ENCODE measurements around the gene MGA.

The MGA gene

DNA sequence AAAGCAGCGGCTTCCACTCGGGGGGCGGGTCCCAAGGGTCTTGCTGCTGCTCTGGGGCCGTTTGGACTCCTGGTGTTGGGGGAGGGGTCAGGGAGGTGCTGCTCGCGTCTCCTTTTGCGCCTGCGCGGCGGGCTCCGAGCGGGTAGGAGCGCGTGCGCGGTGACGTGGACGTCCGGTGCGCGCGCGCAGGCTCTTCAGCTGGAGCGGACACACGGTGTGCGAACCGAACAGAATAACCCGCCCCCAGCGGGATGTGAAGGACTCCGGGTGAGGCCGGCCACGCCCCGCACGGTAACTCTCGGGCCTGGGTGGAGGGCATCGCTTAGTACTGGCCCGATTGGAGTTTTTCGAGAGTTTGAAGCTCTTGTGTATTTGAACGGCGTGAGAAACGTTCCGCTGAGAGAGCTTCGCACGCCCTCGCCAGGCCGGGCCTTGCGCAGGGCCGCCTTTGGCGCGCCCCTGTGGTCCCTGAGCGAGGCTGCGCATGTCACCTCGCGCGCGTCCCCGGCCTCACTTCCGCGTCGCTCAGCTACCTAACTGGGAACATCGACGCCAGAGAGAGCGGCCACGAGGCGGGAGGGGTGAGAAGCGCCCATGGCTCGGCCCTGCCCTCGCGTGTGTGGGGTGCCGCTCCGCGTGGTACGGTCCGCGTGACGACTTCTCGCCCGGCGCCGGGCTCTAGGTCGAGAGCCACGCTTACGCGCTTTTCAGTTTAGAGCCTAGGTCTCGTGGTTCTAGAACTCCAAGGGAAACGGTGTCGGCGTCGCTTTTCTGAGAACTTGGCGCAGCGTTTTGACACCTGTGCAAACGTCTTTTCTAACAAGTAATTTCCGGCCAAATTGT lies at the start of gene MGA:
MGA (plus strand) TSS at position 171 of the 843 bp plus-strand sequence.
- Histone ChIP-seq H3K27me3 (ENCODE audit: insufficient read depth, low read length) (no peaks in the 10 kb centered on the region), H3K4me3 (ENCODE audit: low read length) (peak within 1 kb of the TSS; percentile 63), H3K4me1 (ENCODE audit: insufficient read depth, low read length) (peaks cover 21% of the 10 kb centered on the region), H3K36me3 (ENCODE audit: insufficient read depth, low read length) (no peaks in the 10 kb centered on the region), H2AFZ (ENCODE audit: low read depth, low read length) (peak within 1 kb of the TSS; percentile 49), H3K9me3 (ENCODE audit: low read length) (no peaks in the 10 kb centered on the region)

DNA sequence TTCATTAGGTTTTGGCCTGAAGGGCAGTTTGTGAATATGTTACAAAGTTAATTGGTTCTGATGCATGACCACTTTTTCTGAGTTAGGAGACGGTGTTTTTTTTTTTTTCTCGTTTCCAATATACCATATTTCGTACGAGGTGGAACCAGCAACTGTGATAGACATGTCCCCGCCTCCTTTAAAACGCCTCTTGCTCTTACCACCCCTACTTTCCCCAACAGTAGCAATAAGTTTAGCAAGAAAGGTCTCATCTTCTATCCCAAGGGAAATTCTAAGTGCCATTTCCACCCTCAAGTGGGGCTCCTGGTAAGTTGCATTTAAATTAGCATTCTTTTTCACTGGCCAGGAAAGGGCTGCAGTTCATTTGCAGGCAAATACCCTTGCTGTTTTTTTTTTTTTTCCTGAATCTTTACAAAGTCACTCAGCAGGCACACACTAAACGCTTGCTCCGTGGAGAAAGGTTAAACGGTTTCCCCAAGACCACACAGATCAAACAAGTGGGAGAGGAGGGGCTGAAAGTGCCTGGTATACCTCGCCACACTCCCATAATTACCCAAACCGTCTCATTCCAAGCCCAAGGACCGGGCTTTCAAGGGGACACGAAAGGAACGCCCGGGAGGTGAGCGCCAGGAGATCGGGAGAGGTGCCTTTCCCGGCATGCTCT lies 39.5 kb upstream of the MGA start:
- peak overlapping the region; percentile 71 for H3K4me3 ChIP-seq (ENCODE audit: low read length)
- peaks cover 2% of the 10 kb centered on the region for H3K9me3 ChIP-seq (ENCODE audit: low read length)
- no peaks in the 10 kb centered on the region for H3K36me3 ChIP-seq (ENCODE audit: insufficient read depth, low read length)
- peaks cover 5% of the 10 kb centered on the region for H3K4me1 ChIP-seq (ENCODE audit: insufficient read depth, low read length)
- H2AFZ ChIP-seq (ENCODE audit: low read depth, low read length): peak overlapping the region; percentile 91
- no peaks in the 10 kb centered on the region for H3K27me3 ChIP-seq (ENCODE audit: insufficient read depth, low read length)

DNA sequence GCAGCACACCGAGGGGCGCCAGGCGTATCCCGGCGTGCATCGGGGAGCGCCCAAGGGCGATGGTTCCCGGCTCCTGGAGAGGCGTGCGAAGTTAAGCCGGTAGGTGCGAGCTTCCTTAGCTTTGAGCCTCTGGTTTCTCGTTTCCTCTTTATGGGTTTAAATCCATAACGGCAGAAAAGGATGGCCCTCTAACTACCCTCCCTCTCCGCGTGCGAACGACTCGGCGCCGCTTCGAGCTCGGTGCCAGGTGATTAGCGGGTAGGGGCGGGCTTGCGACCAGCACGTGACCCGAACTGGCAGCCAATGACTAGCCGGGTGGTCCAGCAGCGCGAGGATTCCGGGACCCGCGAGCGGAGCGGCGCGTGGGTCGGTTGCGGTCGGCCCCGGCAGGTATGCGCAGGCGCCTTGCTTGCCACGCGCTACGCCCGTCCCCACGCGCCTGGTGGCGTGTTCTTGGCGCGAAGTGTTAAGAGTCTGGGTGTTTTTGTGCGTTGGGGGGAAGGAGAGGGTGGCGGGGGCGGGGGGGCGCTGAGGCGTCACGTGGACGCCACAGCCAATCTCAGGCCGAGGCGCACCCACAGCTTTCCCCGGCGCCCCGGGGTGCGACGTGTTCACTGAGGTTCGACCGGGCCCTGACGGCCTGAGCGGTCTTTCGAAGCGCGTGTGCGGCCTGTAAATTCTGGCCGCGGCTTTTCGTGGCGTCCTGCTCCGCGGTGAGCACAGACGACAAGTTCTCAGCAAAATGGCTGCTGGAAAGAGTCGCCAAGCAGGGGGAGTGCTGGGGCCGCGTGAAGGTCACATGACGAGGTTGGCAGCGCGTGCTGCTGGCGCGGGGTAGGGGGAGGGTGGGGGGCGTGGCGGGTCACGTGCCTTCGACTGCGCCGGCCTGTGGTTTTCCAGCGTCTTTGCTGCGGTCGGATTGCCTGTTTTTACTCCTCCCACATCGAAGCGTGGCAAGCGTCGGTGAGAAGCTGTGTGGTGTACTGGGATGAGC lies 38.7 kb upstream of the MGA start:
- peaks cover 5% of the 10 kb centered on the region for H3K4me1 ChIP-seq (ENCODE audit: insufficient read depth, low read length)
- H2AFZ ChIP-seq (ENCODE audit: low read depth, low read length): peak overlapping the region; percentile 91
- no peaks in the 10 kb centered on the region for H3K36me3 ChIP-seq (ENCODE audit: insufficient read depth, low read length)
- H3K4me3 ChIP-seq (ENCODE audit: low read length): peak overlapping the region; percentile 71
- peaks cover 2% of the 10 kb centered on the region for H3K9me3 ChIP-seq (ENCODE audit: low read length)
- no peaks in the 10 kb centered on the region for H3K27me3 ChIP-seq (ENCODE audit: insufficient read depth, low read length)

GRCh38 chr15:41622901-41623300 lies 37.3 kb upstream of the MGA start:
- H3K36me3 ChIP-seq (ENCODE audit: insufficient read depth, low read length): no peaks in the 10 kb centered on the region
- H3K9me3 ChIP-seq (ENCODE audit: low read length): no peaks in the 10 kb centered on the region
- H3K4me1 ChIP-seq (ENCODE audit: insufficient read depth, low read length): peaks cover 5% of the 10 kb centered on the region
- H3K27me3 ChIP-seq (ENCODE audit: insufficient read depth, low read length): no peaks in the 10 kb centered on the region
- no peak overlapping the region for H2AFZ ChIP-seq (ENCODE audit: low read depth, low read length)
- no peak overlapping the region for H3K4me3 ChIP-seq (ENCODE audit: low read length)

- H3K4me3 ChIP-seq (ENCODE audit: low read length): no peak overlapping the region
- H3K27me3 ChIP-seq (ENCODE audit: insufficient read depth, low read length): no peaks in the 10 kb centered on the region
- H2AFZ ChIP-seq (ENCODE audit: low read depth, low read length): no peak overlapping the region
- H3K36me3 ChIP-seq (ENCODE audit: insufficient read depth, low read length): no peaks in the 10 kb centered on the region
- H3K4me1 ChIP-seq (ENCODE audit: insufficient read depth, low read length): peaks cover 6% of the 10 kb centered on the region
- H3K9me3 ChIP-seq (ENCODE audit: low read length): no peaks in the 10 kb centered on the region
Measured at GRCh38 chr15:41627203-41627602, 33.0 kb upstream of the MGA start.

GRCh38 chr15:41629463-41629862 lies 30.7 kb upstream of the MGA start:
- Histone ChIP-seq H3K27me3 (ENCODE audit: insufficient read depth, low read length) (no peaks in the 10 kb centered on the region), H3K4me1 (ENCODE audit: insufficient read depth, low read length) (peaks cover 6% of the 10 kb centered on the region), H3K9me3 (ENCODE audit: low read length) (no peaks in the 10 kb centered on the region), H3K36me3 (ENCODE audit: insufficient read depth, low read length) (no peaks in the 10 kb centered on the region), H2AFZ (ENCODE audit: low read depth, low read length) (no peak overlapping the region), H3K4me3 (ENCODE audit: low read length) (no peak overlapping the region)

GRCh38 chr15:41629883-41630282 lies 30.3 kb upstream of the MGA start:
- no peak overlapping the region for H3K4me3 ChIP-seq (ENCODE audit: low read length)
- H3K9me3 ChIP-seq (ENCODE audit: low read length): no peaks in the 10 kb centered on the region
- no peaks in the 10 kb centered on the region for H3K36me3 ChIP-seq (ENCODE audit: insufficient read depth, low read length)
- no peak overlapping the region for H2AFZ ChIP-seq (ENCODE audit: low read depth, low read length)
- H3K4me1 ChIP-seq (ENCODE audit: insufficient read depth, low read length): peaks cover 6% of the 10 kb centered on the region
- no peaks in the 10 kb centered on the region for H3K27me3 ChIP-seq (ENCODE audit: insufficient read depth, low read length)

DNA sequence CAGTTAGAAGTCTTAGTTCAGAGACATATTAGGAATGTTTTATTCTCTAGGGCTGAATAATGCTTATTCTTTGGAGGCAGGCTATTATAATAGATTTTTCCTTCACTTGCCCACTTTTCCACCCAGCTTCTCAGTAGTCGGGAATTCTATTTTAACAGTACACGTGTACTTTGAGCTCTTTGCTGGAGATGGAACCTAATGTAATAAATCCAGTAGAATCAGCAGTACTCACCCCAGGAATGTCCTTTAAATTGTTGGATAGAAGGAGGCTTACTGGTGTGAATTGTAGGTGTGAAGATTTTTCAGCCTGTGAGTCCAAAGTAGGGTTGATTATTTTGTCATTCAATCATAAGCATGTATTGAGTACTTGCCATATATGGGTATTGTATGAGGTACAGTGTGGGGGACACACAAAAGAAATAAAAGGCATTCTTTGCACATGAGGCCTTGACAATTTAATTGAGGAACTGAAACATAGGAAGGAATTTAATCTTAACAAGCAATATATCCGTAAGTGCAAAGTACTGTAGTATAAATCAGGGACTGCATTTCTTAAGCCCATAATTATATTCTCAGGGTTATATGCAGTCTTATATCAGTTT lies 29.5 kb upstream of the MGA start:
- Histone ChIP-seq H3K36me3 (ENCODE audit: insufficient read depth, low read length) (no peaks in the 10 kb centered on the region), H3K4me3 (ENCODE audit: low read length) (no peak overlapping the region), H2AFZ (ENCODE audit: low read depth, low read length) (no peak overlapping the region), H3K9me3 (ENCODE audit: low read length) (no peaks in the 10 kb centered on the region), H3K4me1 (ENCODE audit: insufficient read depth, low read length) (peaks cover 6% of the 10 kb centered on the region), H3K27me3 (ENCODE audit: insufficient read depth, low read length) (no peaks in the 10 kb centered on the region)

DNA sequence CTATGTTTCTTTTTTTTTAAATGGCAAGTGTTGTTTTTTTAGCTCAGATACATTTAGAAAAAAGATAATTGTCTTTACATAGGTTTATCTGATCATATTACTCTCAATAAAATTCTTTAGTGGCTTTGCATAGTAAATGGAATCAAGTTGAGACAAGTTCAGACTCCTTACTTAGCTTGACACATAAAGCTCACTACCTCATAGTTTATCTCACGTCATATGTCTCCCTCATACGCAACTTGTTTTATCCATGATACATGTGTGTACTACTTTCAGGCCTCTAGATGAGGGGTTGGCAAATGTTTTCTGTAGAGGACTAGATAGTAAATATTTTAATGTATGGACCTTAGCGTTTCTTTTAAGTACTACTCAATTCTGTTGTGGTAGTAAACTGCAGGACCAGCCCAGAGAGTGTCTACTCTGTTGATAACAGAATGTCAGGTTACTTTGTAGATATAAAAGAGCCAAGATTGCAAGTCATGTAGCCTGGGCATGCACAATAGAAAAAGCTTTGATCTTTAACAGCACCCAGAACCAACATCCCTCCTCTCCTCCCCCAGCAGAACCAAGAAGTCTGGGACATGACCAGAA lies 28.2 kb upstream of the MGA start:
- Histone ChIP-seq H3K4me1 (ENCODE audit: insufficient read depth, low read length) (peaks cover 6% of the 10 kb centered on the region), H3K9me3 (ENCODE audit: low read length) (no peaks in the 10 kb centered on the region), H3K36me3 (ENCODE audit: insufficient read depth, low read length) (no peaks in the 10 kb centered on the region), H2AFZ (ENCODE audit: low read depth, low read length) (no peak overlapping the region), H3K27me3 (ENCODE audit: insufficient read depth, low read length) (no peaks in the 10 kb centered on the region), H3K4me3 (ENCODE audit: low read length) (no peak overlapping the region)

- Histone ChIP-seq H3K4me3 (ENCODE audit: low read length) (no peak overlapping the region), H3K27me3 (ENCODE audit: insufficient read depth, low read length) (no peaks in the 10 kb centered on the region), H2AFZ (ENCODE audit: low read depth, low read length) (no peak overlapping the region), H3K9me3 (ENCODE audit: low read length) (no peaks in the 10 kb centered on the region), H3K36me3 (ENCODE audit: insufficient read depth, low read length) (no peaks in the 10 kb centered on the region), H3K4me1 (ENCODE audit: insufficient read depth, low read length) (peaks cover 6% of the 10 kb centered on the region)
Measured at GRCh38 chr15:41633609-41634008, 26.6 kb upstream of the MGA start.

GRCh38 chr15:41634072-41634626 lies 26.1 kb upstream of the MGA start:
- Histone ChIP-seq H3K4me1 (ENCODE audit: insufficient read depth, low read length) (peaks cover 6% of the 10 kb centered on the region), H3K4me3 (ENCODE audit: low read length) (no peak overlapping the region), H3K27me3 (ENCODE audit: insufficient read depth, low read length) (no peaks in the 10 kb centered on the region), H3K9me3 (ENCODE audit: low read length) (no peaks in the 10 kb centered on the region), H2AFZ (ENCODE audit: low read depth, low read length) (no peak overlapping the region), H3K36me3 (ENCODE audit: insufficient read depth, low read length) (no peaks in the 10 kb centered on the region)

DNA sequence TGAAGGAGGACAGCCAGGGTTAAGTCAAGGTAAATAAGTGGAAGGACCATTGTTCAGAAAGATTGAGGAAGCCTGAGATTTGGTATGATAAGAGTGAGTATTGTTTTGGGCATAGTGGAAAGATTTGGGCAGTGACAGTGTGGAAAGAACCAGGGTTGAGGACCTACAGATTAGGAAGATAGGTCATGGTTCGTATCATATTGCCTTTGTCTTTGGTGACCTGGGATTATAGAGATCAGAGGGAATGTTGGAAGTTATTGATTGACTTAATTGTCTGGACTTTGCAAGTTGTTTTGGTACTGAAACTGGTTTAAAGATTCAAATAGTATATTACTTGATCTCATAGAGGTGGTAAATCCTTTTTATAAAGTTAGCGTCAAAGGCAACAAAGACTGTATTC lies 23.1 kb upstream of the MGA start:
- H3K9me3 ChIP-seq (ENCODE audit: low read length): no peaks in the 10 kb centered on the region
- no peaks in the 10 kb centered on the region for H3K27me3 ChIP-seq (ENCODE audit: insufficient read depth, low read length)
- H2AFZ ChIP-seq (ENCODE audit: low read depth, low read length): no peak overlapping the region
- no peaks in the 10 kb centered on the region for H3K36me3 ChIP-seq (ENCODE audit: insufficient read depth, low read length)
- no peaks in the 10 kb centered on the region for H3K4me1 ChIP-seq (ENCODE audit: insufficient read depth, low read length)
- no peak overlapping the region for H3K4me3 ChIP-seq (ENCODE audit: low read length)

All from neuron (in vitro differentiated cells).